GM21447 (cell line): ENCODE results near the gene ERGIC3.
"Not testable (repeated sequence)": the region's sequence is repeated elsewhere in the genome, so short reads cannot be mapped to it uniquely, and the experiment has no call there.

Experiments
- ATAC-seq: cut with Tn5 transposase; IDR thresholded peaks from one replicate; pipeline ENCODE4 v1.9.1; 2021; ENCODE audit not compliant: unreplicated experiment

The ERGIC3 gene

GRCh38 chr20:35517767-35518166, 24.1 kb upstream of the ERGIC3 start:
- not testable (repeated sequence) for ATAC-seq

DNA sequence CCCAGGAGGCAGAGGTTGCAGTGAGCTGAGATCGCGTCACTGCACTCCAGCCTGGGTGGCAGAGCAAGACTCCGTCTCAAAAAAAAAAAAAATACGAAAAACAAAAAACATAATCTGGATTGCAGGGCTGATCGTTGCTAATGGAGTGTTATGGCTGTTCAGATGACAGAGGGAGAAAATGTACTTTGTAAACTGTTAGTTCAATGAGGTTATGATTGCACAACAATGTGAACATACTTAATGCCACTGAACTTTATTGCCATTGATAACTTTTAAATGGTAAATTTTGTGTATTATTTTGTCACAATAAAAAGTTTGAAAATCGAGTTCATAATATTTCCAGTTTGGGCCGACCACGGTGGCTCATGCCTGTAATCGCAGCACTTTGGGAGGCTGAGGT, 22.9 kb upstream of the ERGIC3 start:
- ATAC-seq: no peak

DNA sequence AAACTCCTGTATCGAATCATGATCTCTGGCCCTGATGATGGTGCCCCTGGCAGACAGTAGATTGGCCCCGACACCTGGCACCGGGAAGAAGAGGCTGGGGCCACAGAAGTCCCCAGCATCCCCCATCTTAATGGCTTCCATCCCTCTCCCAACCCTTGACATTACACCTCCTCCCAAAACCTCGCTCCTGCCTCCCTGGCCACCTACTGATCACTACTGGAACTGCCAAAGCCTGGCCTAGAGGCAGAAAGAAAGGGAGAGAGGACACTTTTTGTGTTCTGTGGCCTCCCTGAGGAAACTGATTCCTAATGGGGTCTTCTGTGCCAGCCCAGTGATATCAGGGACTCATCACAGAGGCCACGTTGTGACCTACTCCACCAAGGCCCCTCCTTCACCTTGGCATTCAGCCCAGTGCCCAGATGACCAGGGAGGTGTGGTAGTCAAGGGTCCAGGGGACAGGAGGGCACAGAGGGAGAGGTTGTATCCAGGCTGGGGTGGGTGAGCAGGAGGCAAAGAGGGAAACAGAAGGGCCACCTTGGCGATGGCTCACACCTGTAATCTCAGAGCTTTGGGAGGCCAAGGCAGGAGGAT, 18.5 kb upstream of the ERGIC3 start:
- no peak for ATAC-seq

GRCh38 chr20:35525639-35526038, 16.2 kb upstream of the ERGIC3 start:
- ATAC-seq: no peak

- no peak for ATAC-seq
Measured at GRCh38 chr20:35527122-35527769, 14.6 kb upstream of the ERGIC3 start.

DNA sequence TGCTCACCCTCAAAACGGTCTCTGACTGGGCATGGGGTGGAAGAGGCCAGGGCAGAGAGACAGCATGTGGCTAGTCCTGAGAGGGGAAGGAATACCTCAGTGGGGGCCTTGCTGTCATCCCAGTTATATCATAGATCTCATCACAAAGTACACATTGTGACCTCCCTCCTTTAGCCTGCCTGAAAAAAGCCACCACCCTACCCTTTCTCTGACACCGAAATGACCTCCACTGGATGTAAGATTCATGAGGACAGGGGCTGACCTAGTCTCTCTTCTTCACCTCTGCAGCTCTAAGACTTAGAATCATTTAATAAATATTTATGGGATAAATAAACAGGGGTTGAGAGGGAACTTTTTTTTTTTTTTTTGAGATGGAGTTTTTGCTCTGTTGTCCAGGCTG, 12.3 kb upstream of the ERGIC3 start, which contains the start of gene C20orf173:
TSS of gene C20orf173 (minus strand) at position 101 of the 400 bp plus-strand sequence. CDS start 279 bp downstream, outside the sequence.
- ATAC-seq: no peak

DNA sequence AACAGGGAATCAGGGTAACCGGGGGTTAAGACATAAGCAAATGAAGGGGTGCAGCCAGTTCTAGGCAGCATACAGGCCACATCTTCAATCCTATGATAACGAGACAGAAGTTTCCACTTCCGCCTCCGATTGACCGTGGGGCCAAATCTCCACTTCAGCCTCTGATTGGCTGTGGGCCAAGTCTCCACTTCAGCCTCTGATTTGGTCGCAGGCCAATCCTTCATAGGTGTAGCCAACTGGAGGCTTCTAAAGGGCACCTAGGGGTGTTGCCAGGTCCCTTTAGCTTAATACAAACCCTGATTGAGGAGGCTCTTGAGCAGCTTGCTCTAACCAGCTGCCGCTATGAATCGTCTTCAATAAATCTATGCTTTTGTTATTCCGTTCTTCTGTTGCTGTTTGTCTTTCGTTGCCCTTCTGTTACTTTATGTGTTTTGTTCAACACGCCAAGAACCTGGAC, 2.1 kb upstream of the ERGIC3 start:
- no peak for ATAC-seq

DNA sequence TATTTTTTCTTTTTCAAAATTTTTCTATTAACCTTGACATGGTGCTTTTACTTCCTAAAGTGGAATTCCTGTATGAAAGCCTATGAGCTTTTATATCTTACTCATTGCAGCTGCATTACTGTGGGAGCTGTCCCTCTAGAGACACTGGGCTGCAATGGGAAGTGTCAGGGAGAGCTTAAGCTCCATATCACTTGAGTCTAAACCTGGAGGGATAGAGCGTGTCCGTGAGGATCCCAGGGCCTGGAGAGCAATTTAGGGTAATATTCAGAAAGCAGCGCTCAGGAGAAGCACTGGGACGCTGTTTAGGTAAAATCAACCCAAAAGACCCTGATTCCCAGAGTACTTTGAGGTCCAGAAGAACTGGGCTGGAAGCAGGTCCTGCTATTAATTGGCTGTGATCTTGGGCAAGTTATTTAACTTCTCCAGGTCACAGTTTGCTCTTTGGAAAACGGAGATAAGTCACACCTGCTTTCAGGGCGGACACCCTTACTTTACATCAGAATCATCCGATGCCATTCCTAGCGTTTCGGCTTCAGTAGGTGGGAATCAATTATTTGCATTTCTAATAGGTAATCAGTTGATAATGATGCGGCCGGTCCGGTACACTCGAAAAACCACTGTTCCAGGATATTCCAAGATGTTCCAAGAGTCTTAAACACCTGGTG, 628 bp upstream of the ERGIC3 start:
- no peak for ATAC-seq

DNA sequence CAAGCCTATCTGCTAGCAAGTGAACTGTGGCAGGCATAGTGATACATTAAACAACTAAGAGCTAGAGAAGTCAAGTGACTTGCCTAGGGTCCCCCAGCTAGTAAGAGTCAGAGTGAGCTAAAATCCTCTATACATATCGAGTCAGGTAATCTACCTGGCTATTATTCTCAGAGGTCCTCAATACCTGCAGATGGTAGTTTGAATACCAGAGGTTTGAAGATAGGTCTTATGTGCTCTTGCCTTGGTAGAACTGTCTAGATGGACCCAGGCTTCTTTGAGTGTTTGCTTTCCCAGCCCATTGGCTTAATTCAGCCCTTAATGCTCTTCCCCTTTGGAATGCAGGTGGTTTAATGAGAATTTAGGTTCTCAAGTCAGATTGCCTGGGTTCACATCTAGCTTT, 1.1 kb downstream of the ERGIC3 start:
- ATAC-seq: no peak

DNA sequence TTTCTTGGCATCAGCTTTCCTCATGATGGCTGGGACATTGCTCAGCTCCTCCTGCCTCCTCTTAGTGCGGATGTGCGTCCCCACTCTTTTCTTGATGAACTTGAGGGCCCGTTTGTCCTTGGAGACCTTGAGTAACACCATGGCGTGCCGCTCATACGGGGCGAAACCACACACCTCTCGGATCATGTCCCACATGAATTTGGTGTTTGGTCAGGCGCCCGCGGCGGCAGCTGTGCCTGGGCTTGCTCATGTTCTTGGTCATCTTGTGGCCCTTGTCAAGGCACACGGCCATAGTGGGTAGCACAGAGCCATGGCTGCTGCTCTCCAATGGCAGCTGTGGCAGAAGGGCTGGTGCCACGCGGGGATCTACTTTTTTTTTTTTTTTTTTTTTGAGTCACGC, 2.6 kb downstream of the ERGIC3 start:
- ATAC-seq: no peak

DNA sequence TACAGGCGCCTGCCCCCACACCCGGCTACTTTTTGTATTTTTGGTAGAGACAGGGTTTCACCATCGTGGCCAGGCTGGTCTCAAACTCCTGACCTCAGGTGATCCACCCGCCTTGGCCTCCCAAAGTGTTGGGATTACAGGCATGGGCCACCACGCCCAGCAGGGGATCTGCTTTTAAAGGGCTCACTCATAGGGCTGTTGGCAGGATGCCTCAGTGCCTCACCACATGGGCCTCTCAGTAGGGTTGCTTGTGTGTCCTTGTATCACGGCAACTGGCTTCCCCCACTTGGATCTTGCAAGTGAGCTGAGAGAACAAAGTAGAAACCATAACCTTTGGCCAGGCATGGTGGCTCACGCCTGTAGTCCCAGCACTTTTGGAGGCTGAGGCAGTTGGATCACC, 3.1 kb downstream of the ERGIC3 start:
- ATAC-seq: not testable (repeated sequence)

DNA sequence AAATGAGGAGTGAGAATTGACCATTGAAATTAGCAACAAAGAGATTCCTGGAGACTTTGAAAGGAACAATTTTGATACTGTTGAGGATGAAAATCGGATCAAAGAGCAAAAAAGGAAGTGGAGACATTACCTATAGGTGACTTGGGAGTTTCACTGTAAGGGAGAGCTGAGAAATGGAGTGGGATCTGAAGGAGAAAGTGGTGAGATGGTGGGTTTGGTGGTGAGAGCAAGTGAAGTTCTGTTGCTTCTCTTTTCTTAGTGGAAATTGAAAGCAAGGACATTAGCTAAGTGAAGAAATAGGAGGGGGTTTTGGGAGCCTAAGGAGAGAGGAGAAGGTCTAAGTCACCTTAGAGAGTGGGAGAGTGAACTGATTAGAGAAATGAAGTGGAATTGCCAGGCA, 4.2 kb downstream of the ERGIC3 start:
- ATAC-seq: no peak

GRCh38 chr20:35547329-35547728, 5.5 kb downstream of the ERGIC3 start:
- no peak for ATAC-seq

DNA sequence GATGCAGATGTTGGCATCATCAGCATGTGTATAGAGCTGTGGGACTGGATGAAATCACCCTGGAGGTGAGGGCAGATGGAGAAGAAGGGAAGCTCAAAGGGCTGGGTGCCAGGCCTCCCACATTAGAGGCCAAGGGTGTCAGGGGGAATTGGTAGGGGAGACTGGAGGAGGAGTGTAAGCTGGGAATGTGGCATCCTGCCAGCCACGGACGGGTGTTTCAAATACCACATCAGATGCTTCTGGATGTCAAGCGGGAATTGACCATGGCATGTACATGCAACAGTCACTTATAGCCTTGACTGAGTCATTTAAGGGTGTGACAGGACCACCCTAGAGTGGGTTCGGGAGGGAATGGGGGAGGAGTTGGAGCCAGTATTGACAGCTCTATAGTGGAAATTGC, 9.6 kb downstream of the ERGIC3 start:
- no peak for ATAC-seq

GRCh38 chr20:35552914-35553313, 11.0 kb downstream of the ERGIC3 start:
- no peak for ATAC-seq

DNA sequence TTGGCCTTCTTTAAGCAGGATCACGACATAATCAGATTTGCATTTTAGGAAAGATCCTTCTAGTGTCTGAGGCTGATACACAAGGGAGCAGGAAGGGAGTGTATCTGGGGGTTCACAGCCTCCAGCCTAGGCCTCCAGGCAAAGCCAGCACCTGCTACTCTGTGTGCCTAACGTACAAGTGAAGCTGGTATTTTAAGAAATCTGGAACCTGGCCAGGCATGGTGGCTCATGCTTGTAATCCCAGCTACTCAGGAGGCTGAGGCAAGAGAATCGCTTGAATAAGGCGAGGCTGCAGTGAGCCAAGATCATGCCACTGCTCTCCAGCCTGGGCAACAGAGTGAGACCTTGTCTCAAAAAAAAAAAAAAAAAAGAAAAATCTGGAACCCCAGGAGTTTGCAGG, 13.6 kb downstream of the ERGIC3 start:
- ATAC-seq: not testable (repeated sequence)

DNA sequence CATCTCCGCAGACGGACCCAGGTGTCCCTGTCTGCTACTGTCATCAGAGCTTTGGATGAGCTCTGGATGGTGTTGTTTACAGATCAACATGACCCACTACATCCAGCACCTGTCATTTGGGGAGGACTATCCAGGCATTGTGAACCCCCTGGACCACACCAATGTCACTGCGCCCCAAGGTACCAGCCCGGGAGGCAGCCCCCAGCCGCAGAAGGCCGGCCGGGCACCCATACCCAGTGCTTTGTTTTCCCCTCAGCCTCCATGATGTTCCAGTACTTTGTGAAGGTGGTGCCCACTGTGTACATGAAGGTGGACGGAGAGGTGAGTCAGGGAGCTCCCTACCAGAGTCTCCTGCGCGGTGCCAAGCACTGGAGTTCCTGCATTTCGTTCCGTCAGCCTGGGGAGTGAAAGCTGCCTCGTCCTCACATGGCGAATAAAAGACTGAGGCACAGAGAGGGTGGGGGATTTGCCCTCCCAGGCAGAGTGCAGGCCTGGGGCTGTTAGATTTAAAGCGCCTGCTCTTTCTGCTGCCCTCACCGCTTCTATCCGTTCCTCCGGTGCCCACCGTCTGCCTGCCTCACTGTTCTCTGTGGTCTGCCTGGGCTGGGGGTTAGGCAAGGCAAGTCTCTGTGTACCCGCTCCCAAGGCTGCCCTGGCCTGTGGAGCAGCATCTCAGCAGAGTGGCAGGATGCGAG, 14.2 kb downstream of the ERGIC3 start:
- no peak for ATAC-seq

DNA sequence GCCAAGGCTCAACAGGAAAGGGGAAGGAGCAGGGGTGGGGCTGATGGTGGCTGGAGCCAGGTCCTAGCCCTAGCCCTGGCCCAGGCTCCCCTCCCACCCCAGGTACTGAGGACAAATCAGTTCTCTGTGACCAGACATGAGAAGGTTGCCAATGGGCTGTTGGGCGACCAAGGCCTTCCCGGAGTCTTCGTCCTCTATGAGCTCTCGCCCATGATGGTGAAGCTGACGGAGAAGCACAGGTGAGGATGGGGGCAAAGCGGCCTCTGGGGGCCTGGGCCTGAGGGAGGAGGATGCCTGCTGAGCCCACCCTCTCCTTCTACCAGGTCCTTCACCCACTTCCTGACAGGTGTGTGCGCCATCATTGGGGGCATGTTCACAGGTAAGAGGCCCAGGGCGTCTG, 15.0 kb downstream of the ERGIC3 start:
- ATAC-seq: no peak

GRCh38 chr20:35558451-35558850, 16.6 kb downstream of the ERGIC3 start:
- ATAC-seq: no peak

DNA sequence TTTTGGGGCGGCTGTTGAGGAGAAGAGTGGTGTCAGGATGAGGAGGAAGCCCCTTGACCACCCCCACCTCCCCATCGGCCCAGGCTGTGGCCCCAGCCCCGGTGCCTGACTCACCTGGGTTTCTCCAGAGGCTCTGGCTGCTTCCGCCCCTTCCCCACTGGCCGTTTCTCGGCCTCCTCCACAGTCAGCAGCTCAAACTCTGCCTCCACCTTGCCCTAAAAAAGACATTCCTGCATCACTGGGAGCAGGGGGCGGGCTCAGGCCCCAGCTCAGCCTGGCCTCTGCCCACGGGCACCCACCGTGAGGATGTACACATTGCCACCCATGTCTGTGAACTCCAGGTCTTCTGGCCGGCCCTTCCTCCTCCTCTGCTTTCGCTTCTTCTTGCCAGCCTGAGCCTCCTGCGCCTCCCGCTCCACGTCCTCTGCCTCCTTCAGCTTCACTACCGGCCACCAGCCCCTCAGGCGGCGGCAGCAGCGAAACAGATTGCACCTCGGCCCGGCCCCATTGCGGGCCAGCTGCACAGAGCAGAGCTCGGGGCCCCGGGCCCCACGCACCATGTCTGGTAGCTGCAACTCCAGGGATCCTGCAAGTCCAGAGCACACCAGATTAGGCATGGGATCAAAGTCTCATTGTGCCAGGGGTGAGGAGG, 17.3 kb downstream of the ERGIC3 start:
- ATAC-seq: no peak

DNA sequence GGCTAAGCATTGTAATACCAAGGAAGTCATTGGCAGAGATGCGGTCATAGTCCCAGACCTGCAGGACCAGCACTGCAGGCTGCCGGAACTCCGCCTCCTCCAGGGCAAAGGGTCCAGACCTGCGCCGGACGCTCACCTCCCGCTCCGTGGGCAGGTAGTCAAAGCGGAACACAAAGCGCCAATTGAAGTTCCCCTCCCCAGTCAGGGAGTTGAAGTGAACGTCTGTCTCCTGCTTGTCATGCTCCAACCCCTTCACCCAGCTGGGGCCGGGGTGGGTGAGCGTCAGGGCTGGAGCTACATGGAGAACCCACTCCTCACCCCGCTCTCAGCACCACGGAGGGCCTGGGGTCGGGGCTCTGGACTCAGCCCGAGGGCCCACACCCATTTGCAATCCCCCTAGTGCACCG, 18.2 kb downstream of the ERGIC3 start:
- ATAC-seq: no peak
